IMR-90 (cell line): Measurements from ENCODE around the gene IRF4. TPM values are rescaled to one million over a fixed set of nuclear protein-coding genes. Genes with fewer than 3 reads are reported as not detected.

Source experiments
- ATAC-seq: fragments of 200-7000 bp; cut with Tn5 transposase; 2 replicates; pipeline ENCODE4 v1.9.1; 2020; ENCODE audit warnings: low read depth, mild to moderate bottlenecking, moderate library complexity
- BruUV-seq: library from RNA; stranded (reverse); fragments of 400-500 nt; replicated peaks from 2 replicates; lab custom pipeline; 2021; lab: Mats Ljungman, UMichigan
- CTCF ChIA-PET: fragments of 300-600 bp; formaldehyde crosslinking; extraction: SDS; loops from one replicate; lab custom pipeline; 2021; ENCODE audit warnings: antibody characterized with exemption; lab: Yijun Ruan, JAX
- POLR2A ChIA-PET: fragments of 300-600 bp; sonication (Branson Sonifier 250); formaldehyde crosslinking; loops from one replicate; lab custom pipeline; 2022; ENCODE audit warnings: antibody characterized with exemption; ENCODE audit not compliant: unreplicated experiment; lab: Charles Lee
- DNase-seq: peaks from one replicate; pipeline ENCODE4 v3.0.0; 2013
- H2AFZ ChIP-seq: replicated peaks from 2 replicates; pipeline ENCODE3; 2013; ENCODE audit warnings: low read length, mild to moderate bottlenecking; ENCODE audit not compliant: poor library complexity
- H2AK5ac ChIP-seq: 2 replicates; pipeline ENCODE4 v1.6.1; 2013; ENCODE audit warnings: low read depth, low read length, inconsistent platforms
- H2AK9ac ChIP-seq: replicated peaks from 2 replicates; pipeline ENCODE3; 2013; ENCODE audit warnings: mild to moderate bottlenecking, low read depth, low read length, moderate library complexity; ENCODE audit not compliant: poor library complexity
- H2BK120ac ChIP-seq: 2 replicates; pipeline ENCODE4 v1.6.1; 2013; ENCODE audit warnings: low read depth, low read length, inconsistent platforms
- H2BK15ac ChIP-seq: 3 replicates; pipeline ENCODE4 v1.6.1; 2013; ENCODE audit warnings: low read depth, low read length, inconsistent platforms
- H2BK20ac ChIP-seq: 2 replicates; pipeline ENCODE4 v1.6.1; 2013; ENCODE audit warnings: low read depth, mild to moderate bottlenecking, inconsistent platforms, low read length, moderate library complexity
- H2BK5ac ChIP-seq: 2 replicates; pipeline ENCODE4 v1.6.1; 2013; ENCODE audit warnings: mild to moderate bottlenecking, low read depth, low read length, inconsistent platforms; ENCODE audit not compliant: poor library complexity, severe bottlenecking
- H3K14ac ChIP-seq: replicated peaks from 2 replicates; pipeline ENCODE4 v1.6.1; 2013; ENCODE audit warnings: low read depth, low read length, inconsistent platforms
- H3K18ac ChIP-seq: 2 replicates; pipeline ENCODE4 v1.6.1; 2013; ENCODE audit warnings: low read depth, low read length, control low read depth
- H3K23ac ChIP-seq: 2 replicates; pipeline ENCODE4 v1.6.1; 2013; ENCODE audit warnings: low read depth, low read length, inconsistent platforms
- H3K27ac ChIP-seq: 2 replicates; pipeline ENCODE4 v1.5.1; 2013; ENCODE audit warnings: mild to moderate bottlenecking, control low read depth, low read length; ENCODE audit not compliant: insufficient read depth
- H3K27me3 ChIP-seq: 2 replicates; pipeline ENCODE4 v1.6.1; 2013; ENCODE audit warnings: low read length; ENCODE audit not compliant: control insufficient read depth, insufficient read depth
- H3K36me3 ChIP-seq: 2 replicates; pipeline ENCODE4 v1.6.1; 2013; ENCODE audit warnings: low read length, mixed read lengths; ENCODE audit not compliant: control insufficient read depth, insufficient read depth
- H3K4ac ChIP-seq: 2 replicates; pipeline ENCODE4 v1.6.1; 2013; ENCODE audit warnings: low read depth, low read length, inconsistent platforms
- H3K4me1 ChIP-seq: 2 replicates; pipeline ENCODE4 v1.6.1; 2013; ENCODE audit warnings: low read length, mixed read lengths; ENCODE audit not compliant: control insufficient read depth, insufficient read depth
- H3K4me2 ChIP-seq: 2 replicates; pipeline ENCODE4 v1.6.1; 2013; ENCODE audit warnings: low read depth, mild to moderate bottlenecking, control low read depth, low read length, moderate library complexity
- H3K4me3 ChIP-seq: 2 replicates; pipeline ENCODE4 v1.5.1; 2013; ENCODE audit warnings: low read depth, mild to moderate bottlenecking, control low read depth, low read length, moderate library complexity; ENCODE audit not compliant: insufficient read depth
- H3K56ac ChIP-seq: 2 replicates; pipeline ENCODE4 v1.6.1; 2013; ENCODE audit warnings: low read length, inconsistent platforms; ENCODE audit not compliant: insufficient read depth; ENCODE audit errors: extremely low read depth
- H3K79me1 ChIP-seq, 2 experiments: 2 replicates each; pipeline ENCODE4 v1.6.1; 2013; ENCODE audit warnings: low read length in 2 of 2, inconsistent platforms in 1 of 2, low read depth in 1 of 2
- H3K9ac ChIP-seq: 2 replicates; pipeline ENCODE4 v1.6.1; 2013; ENCODE audit warnings: low read depth, low read length, control low read depth
- H3K9me1 ChIP-seq: 2 replicates; pipeline ENCODE4 v1.6.1; 2013; ENCODE audit warnings: low read length, inconsistent platforms; ENCODE audit not compliant: insufficient read depth
- H3K9me3 ChIP-seq: 2 replicates; pipeline ENCODE4 v1.6.1; 2013; ENCODE audit warnings: low read length; ENCODE audit not compliant: control insufficient read depth, insufficient read depth
- H4K20me1 ChIP-seq: 2 replicates; pipeline ENCODE4 v1.6.1; 2013; ENCODE audit warnings: low read length, inconsistent platforms; ENCODE audit not compliant: insufficient read depth
- H4K5ac ChIP-seq: 2 replicates; pipeline ENCODE4 v1.6.1; 2013; ENCODE audit warnings: mild to moderate bottlenecking, low read depth, low read length, control low read depth
- H4K8ac ChIP-seq, 2 experiments: 2 replicates each; pipeline ENCODE4 v1.6.1; 2013; ENCODE audit warnings: low read depth in 2 of 2, low read length in 2 of 2, control low read depth in 1 of 2, inconsistent platforms in 1 of 2
- H4K91ac ChIP-seq: 2 replicates; pipeline ENCODE4 v1.6.1; 2013; ENCODE audit warnings: low read depth, low read length, inconsistent platforms; ENCODE audit not compliant: insufficient read depth
- CEBPB ChIP-seq: IDR thresholded peaks from 2 replicates; pipeline ENCODE4 v1.6.1; 2012; ENCODE audit warnings: low read depth, low read length, improper control_type of control experiment
- CHD1 ChIP-seq: IDR thresholded peaks from 2 replicates; pipeline ENCODE4 v1.6.1; 2012; ENCODE audit warnings: low read depth, low read length, improper control_type of control experiment
- CTCF ChIP-seq: conservative IDR thresholded peaks from 2 replicates; pipeline ENCODE4 v1.5.1; 2012; ENCODE audit warnings: mild to moderate bottlenecking, low read depth, low read length, improper control_type of control experiment
- ELK1 ChIP-seq: fragments of 150-350 bp; IDR thresholded peaks from 2 replicates; pipeline ENCODE4 v1.6.1; 2016; ENCODE audit warnings: low read depth, mild to moderate bottlenecking, low read length, moderate library complexity, borderline replicate concordance
- MAFK ChIP-seq: IDR thresholded peaks from 2 replicates; pipeline ENCODE4 v1.6.1; 2012; ENCODE audit warnings: low read depth, low read length, improper control_type of control experiment
- MAZ ChIP-seq: IDR thresholded peaks from 2 replicates; pipeline ENCODE4 v1.6.1; 2012; ENCODE audit warnings: low read depth, mild to moderate bottlenecking, low read length, improper control_type of control experiment, moderate library complexity, borderline replicate concordance
- MXI1 ChIP-seq: IDR thresholded peaks from 2 replicates; pipeline ENCODE4 v1.6.1; 2012; ENCODE audit warnings: low read depth, mild to moderate bottlenecking, low read length, moderate library complexity, borderline replicate concordance
- NFE2L2 ChIP-seq: fragments of 150-350 bp; IDR thresholded peaks from 2 replicates; pipeline ENCODE4 v1.6.1; 2016; ENCODE audit warnings: low read depth, mild to moderate bottlenecking, low read length
- POLR2A ChIP-seq: IDR thresholded peaks from 2 replicates; pipeline ENCODE4 v1.6.1; 2012; ENCODE audit warnings: mild to moderate bottlenecking, low read depth, low read length
- RAD21 ChIP-seq: IDR thresholded peaks from 2 replicates; pipeline ENCODE4 v1.6.1; 2012; ENCODE audit warnings: low read length, improper control_type of control experiment
- RCOR1 ChIP-seq: IDR thresholded peaks from 2 replicates; pipeline ENCODE4 v1.6.1; 2012; ENCODE audit warnings: mild to moderate bottlenecking, low read length, improper control_type of control experiment; ENCODE audit not compliant: insufficient replicate concordance
- RFX5 ChIP-seq: IDR thresholded peaks from 2 replicates; pipeline ENCODE4 v1.8.0; 2012; ENCODE audit warnings: low read depth, mild to moderate bottlenecking, low read length, moderate library complexity
- SMC3 ChIP-seq: fragments of 150-350 bp; IDR thresholded peaks from 2 replicates; pipeline ENCODE4 v1.6.1; 2016; ENCODE audit warnings: low read depth, mild to moderate bottlenecking, antibody characterized with exemption, low read length, moderate library complexity
- USF2 ChIP-seq: fragments of 150-350 bp; IDR thresholded peaks from 2 replicates; pipeline ENCODE4 v1.6.1; 2017; ENCODE audit warnings: mild to moderate bottlenecking, antibody characterized with exemption, low read length, low read depth
- WGBS, 2 experiments: methylation state at CpG; one replicate each; pipeline versions ENCODE4 v1.1.5 to v1.1.7; 2013; ENCODE audit warnings: missing lambda C conversion rate in 2 of 2; ENCODE audit not compliant: insufficient read length in 1 of 2; ENCODE audit errors: extremely low coverage in 2 of 2; 5-methylcytosine and 5-hydroxymethylcytosine counted together
- dilution Hi-C: fragments of 300-500 bp; cut with HindIII; formaldehyde crosslinking; loops from one replicate; pipeline ENCODE4 v1.14.3; 2018; ENCODE audit warnings: low sequenced_read_pairs; ENCODE audit not compliant: unreplicated experiment
- in situ Hi-C: fragments of 300-500 bp; cut with MboI; formaldehyde crosslinking; loops from 3 replicates; pipeline ENCODE4 v1.14.3; 2019; ENCODE audit warnings: low sequenced_read_pairs, inconsistent platforms, mixed read lengths
- intact Hi-C: fragments of 100-400 bp; cut with micrococcal nuclease; formaldehyde crosslinking; loops from 2 replicates; pipeline ENCODE4 v1.10.0; 2022
- polyA plus RNA-seq, 3 experiments: library from polyadenylated mRNA; depleted of rRNA; stranded (reverse); fragments of >200 nt; gene quantifications; 2 replicates each; pipeline ENCODE4 v1.2.3, GENCODE V29; 2012; ENCODE audit warnings: low replicate concordance in 1 of 3
- total RNA-seq: library from RNA; depleted of rRNA; stranded (reverse); fragments of >200 nt; gene quantifications from 2 replicates; pipeline ENCODE4 v1.2.3, GENCODE V29; 2012

IRF4 gene
- total and polyA plus RNA-seq, 2 of the 4 experiments (the other 2 are of a cell fraction) = not detected

- H2BK15ac ChIP-seq = no peak overlapping the region
- intact Hi-C loops (no loop called here), in situ Hi-C loops (no loop called here), dilution Hi-C loops (no loop called here)
- DNase-seq (no peak), ATAC-seq (no peak)
- no peaks in the 10 kb centered on the region for H3K36me3 ChIP-seq
- no peak overlapping the region for H2AFZ ChIP-seq
- TF ChIP-seq CHD1 (no peak), CEBPB (no peak), ELK1 (no peak), NFE2L2 (no peak), SMC3 (no peak), RCOR1 (no peak), USF2 (no peak), MAFK (no peak), CTCF (no peak), MXI1 (no peak), RFX5 (no peak), MAZ (no peak), RAD21 (no peak), POLR2A (no peak)
- H2BK120ac ChIP-seq = no peak overlapping the region
- no peaks in the 10 kb centered on the region for H3K9me1 ChIP-seq
- H3K9me3 ChIP-seq = peaks cover 2% of the 10 kb centered on the region; the same call in 1 of the 2 replicates
- no peak overlapping the region for H3K4ac ChIP-seq
- no peak overlapping the region for H3K4me2 ChIP-seq
- H3K27ac ChIP-seq = no peak overlapping the region
- no peak overlapping the region for H3K56ac ChIP-seq
- no peaks in the 10 kb centered on the region for H3K79me1 ChIP-seq
- H2AK5ac ChIP-seq = no peak overlapping the region
- H4K20me1 ChIP-seq = no peaks in the 10 kb centered on the region
- CTCF ChIA-PET = no interaction called here
- H3K14ac ChIP-seq = no peak overlapping the region
- H3K4me3 ChIP-seq = no peak overlapping the region
- POLR2A ChIA-PET = no interaction called here
- no peak overlapping the region for H3K18ac ChIP-seq
- no CpG with 5 or more reads among the region's 4 CpGs for WGBS, 2 experiments
- no peak overlapping the region for H2BK5ac ChIP-seq
- H2AK9ac ChIP-seq = no peak overlapping the region
- H3K4me1 ChIP-seq = no peaks in the 10 kb centered on the region
- H3K23ac ChIP-seq = no peak overlapping the region
- no peak overlapping the region for H4K8ac ChIP-seq
- no peak overlapping the region for H4K5ac ChIP-seq
- no TSS peak for BruUV-seq
- H2BK20ac ChIP-seq = no peak overlapping the region
- H3K27me3 ChIP-seq = peaks cover 33% of the 10 kb centered on the region
- H4K91ac ChIP-seq = no peak overlapping the region
- no peak overlapping the region for H3K9ac ChIP-seq
Measured at GRCh38 chr6:429515-430121, 38.1 kb downstream of the IRF4 start.
